Measurements from ENCODE around the gene RAMP3. TPM values are rescaled to one million over a fixed set of nuclear protein-coding genes. Genes with fewer than 3 reads are reported as not detected.
A peak's percentile ranks its signal among the peaks of the same experiment; 100 is the strongest.

Gene RAMP3
- total RNA-seq, 1 experiment from 2014 or later = 0.13 TPM

DNA sequence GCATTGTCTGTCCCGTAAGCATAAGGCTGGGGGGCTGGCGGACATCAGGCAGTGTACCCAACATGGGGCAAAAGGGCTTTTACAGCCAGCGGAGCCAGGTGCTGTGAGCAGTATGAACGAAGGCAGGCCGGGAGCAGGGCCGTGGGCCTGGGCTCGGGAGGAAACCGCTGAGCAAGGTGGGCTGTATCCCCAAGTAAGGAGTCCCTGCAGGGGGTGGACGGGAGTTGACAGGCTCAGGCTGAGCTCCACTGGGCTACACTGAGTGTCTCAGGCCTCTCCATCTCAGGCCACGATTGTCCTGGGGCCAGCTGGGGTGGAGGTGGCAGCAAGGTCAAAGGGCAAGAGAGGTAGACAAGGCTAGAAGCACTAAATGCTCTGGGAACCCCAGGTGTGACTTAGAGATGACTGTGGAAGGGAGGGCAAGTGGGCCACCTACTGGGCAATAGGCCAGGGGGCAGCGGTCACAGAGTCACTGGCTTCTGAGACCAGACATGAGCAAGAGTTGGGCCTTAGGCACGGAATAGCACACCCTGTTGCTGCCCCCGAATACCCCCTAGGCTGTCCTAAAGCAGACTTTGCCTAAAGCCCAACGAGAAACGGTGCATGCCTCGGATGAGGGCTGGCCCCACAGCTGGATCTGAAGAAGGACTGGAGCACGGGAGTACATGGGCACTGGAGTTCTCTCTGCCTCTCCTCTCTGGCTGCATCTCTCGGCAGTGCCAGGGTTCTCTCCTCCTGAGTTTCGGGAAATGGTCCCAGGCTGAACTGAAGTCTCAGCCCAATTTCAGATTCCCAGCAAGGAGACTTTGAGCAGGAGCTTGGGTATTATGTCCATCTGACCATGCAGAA lies 10.8 kb upstream of the RAMP3 start:
- Histone ChIP-seq H3K36me3 (ENCODE audit: control insufficient read depth, insufficient read depth, low read length) (no peaks in the 10 kb centered on the region), H3K27me3 (ENCODE audit: control insufficient read depth, insufficient read depth, low read length) (no peaks in the 10 kb centered on the region), H3K9me3 (ENCODE audit: control insufficient read depth, insufficient read depth, low read depth, low read length) (no peaks in the 10 kb centered on the region), H3K4me3 (ENCODE audit: low read depth in 2 of 2, low read length in 2 of 2) (no peak overlapping the region), H3K27ac (ENCODE audit: low read length) (no peak overlapping the region), H3K4me1 (ENCODE audit: control insufficient read depth, insufficient read depth, low read length) (no peaks in the 10 kb centered on the region)
- CTCF ChIA-PET = no interaction called here
- 0 out of 2 replicates have a peak, but pooled peaks have one; percentile 23 for ATAC-seq
- intact Hi-C loops (cut with micrococcal nuclease; ENCODE audit: unreplicated experiment) (no loop called here), in situ Hi-C loops (cut with HindIII; ENCODE audit: low pct_unique_long_range_greater_than_20kb, low sequenced_read_pairs) (no loop called here)
- TF ChIP-seq, protein P1, sequence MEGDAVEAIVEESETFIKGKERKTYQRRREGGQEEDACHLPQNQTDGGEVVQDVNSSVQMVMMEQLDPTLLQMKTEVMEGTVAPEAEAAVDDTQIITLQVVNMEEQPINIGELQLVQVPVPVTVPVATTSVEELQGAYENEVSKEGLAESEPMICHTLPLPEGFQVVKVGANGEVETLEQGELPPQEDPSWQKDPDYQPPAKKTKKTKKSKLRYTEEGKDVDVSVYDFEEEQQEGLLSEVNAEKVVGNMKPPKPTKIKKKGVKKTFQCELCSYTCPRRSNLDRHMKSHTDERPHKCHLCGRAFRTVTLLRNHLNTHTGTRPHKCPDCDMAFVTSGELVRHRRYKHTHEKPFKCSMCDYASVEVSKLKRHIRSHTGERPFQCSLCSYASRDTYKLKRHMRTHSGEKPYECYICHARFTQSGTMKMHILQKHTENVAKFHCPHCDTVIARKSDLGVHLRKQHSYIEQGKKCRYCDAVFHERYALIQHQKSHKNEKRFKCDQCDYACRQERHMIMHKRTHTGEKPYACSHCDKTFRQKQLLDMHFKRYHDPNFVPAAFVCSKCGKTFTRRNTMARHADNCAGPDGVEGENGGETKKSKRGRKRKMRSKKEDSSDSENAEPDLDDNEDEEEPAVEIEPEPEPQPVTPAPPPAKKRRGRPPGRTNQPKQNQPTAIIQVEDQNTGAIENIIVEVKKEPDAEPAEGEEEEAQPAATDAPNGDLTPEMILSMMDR (IDR thresholded peaks at IDR 0.05) = no peak
- no peak for TF ChIP-seq SIN3A (IDR thresholded peaks at IDR 0.05; ENCODE audit: borderline replicate concordance, insufficient read depth, low read depth, low read length)
- TF ChIP-seq, protein P2, sequence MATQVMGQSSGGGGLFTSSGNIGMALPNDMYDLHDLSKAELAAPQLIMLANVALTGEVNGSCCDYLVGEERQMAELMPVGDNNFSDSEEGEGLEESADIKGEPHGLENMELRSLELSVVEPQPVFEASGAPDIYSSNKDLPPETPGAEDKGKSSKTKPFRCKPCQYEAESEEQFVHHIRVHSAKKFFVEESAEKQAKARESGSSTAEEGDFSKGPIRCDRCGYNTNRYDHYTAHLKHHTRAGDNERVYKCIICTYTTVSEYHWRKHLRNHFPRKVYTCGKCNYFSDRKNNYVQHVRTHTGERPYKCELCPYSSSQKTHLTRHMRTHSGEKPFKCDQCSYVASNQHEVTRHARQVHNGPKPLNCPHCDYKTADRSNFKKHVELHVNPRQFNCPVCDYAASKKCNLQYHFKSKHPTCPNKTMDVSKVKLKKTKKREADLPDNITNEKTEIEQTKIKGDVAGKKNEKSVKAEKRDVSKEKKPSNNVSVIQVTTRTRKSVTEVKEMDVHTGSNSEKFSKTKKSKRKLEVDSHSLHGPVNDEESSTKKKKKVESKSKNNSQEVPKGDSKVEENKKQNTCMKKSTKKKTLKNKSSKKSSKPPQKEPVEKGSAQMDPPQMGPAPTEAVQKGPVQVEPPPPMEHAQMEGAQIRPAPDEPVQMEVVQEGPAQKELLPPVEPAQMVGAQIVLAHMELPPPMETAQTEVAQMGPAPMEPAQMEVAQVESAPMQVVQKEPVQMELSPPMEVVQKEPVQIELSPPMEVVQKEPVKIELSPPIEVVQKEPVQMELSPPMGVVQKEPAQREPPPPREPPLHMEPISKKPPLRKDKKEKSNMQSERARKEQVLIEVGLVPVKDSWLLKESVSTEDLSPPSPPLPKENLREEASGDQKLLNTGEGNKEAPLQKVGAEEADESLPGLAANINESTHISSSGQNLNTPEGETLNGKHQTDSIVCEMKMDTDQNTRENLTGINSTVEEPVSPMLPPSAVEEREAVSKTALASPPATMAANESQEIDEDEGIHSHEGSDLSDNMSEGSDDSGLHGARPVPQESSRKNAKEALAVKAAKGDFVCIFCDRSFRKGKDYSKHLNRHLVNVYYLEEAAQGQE (IDR thresholded peaks at IDR 0.05; ENCODE audit: insufficient read depth in 1 of 2, low read depth in 2 of 2, low read length in 1 of 2) = no peak
- TF ChIP-seq POLR2AphosphoS5 (IDR thresholded peaks at IDR 0.05; ENCODE audit: low read depth, low read length) = no peak
- TF ChIP-seq TCF7L2 (IDR thresholded peaks at IDR 0.05; ENCODE audit: low read depth, low read length) = no peak
- POLR2A ChIA-PET = no interaction called here
- DNase-seq (ENCODE audit: low read depth, low spot score) = no peak
- BruUV-seq (replicated peaks) = no TSS peak

DNA sequence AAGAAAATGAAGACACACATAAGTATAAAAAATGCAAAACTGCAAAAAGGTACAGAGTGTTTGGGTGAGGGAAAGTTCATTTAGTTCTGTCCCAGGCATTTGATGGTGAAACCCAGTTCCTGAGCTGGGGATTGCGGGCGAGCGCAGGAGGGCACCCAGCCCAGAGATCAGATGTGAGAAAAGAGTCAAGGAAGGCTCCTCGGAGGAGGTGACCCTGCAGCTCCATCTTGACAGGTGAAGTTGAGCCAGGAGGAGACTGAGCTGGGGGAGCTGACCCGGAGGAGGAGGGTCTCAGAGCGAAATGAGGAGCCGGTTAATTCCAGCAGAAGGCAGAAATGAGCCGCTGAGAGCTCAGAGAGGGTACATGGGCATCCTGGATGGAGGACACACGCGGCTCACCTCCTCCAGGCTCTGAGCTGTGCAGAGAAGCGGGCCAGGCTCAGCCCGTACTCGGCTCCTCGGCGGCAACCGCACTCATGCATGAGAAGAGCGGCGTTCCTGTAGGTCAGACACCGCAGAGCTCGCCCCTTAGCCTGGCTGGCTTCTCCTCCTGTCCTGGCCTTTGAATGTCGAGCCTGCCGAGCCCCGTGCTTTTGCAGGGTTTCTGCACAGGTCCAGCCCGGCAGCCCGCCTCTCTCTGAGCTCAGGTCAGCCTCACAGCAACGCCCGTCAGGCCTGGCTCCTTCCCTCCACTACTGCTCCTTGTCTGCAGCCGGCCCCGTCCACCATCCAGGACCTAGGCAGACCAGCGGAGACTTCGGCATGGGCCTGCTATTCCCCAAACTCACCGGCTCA lies 9.5 kb upstream of the RAMP3 start:
- no peaks in the 10 kb centered on the region for H3K4me1 ChIP-seq (ENCODE audit: control insufficient read depth, insufficient read depth, low read length)
- BruUV-seq (replicated peaks) = no TSS peak
- no peaks in the 10 kb centered on the region for H3K27me3 ChIP-seq (ENCODE audit: control insufficient read depth, insufficient read depth, low read length)
- no peaks in the 10 kb centered on the region for H3K9me3 ChIP-seq (ENCODE audit: control insufficient read depth, insufficient read depth, low read depth, low read length)
- CTCF ChIA-PET = interaction anchor here (0.6 kb wide), 1 partner anchor 376 kb away, joined by 6 read pairs; no protein-coding TSS in a partner anchor
- no peaks in the 10 kb centered on the region for H3K36me3 ChIP-seq (ENCODE audit: control insufficient read depth, insufficient read depth, low read length)
- in situ Hi-C loops (cut with HindIII; ENCODE audit: low pct_unique_long_range_greater_than_20kb, low sequenced_read_pairs) (no loop called here), intact Hi-C loops (cut with micrococcal nuclease; ENCODE audit: unreplicated experiment) (no loop called here)
- no peak for DNase-seq (ENCODE audit: low read depth, low spot score)
- H3K27ac ChIP-seq (ENCODE audit: low read length) = no peak overlapping the region
- POLR2A ChIA-PET = no interaction called here
- TF ChIP-seq, protein P1 (IDR thresholded peaks at IDR 0.05) = no peak
- TF ChIP-seq, protein P2 (IDR thresholded peaks at IDR 0.05; ENCODE audit: insufficient read depth in 1 of 2, low read depth in 2 of 2, low read length in 1 of 2) = no peak
- TF ChIP-seq SIN3A (IDR thresholded peaks at IDR 0.05; ENCODE audit: borderline replicate concordance, insufficient read depth, low read depth, low read length) (no peak), TCF7L2 (IDR thresholded peaks at IDR 0.05; ENCODE audit: low read depth, low read length) (no peak), POLR2AphosphoS5 (IDR thresholded peaks at IDR 0.05; ENCODE audit: low read depth, low read length) (no peak)
- ATAC-seq = peak; percentile 56
- no peak overlapping the region for H3K4me3 ChIP-seq (ENCODE audit: low read depth in 2 of 2, low read length in 2 of 2)

Data from Panc1 (cell line).